NCI-H345 treated with DMSO at 0.1 percent for 48 hours (cell line): ENCODE results near the gene EIF4A3.

Source experiments
- DNase-seq: peaks from one replicate; lab custom pipeline; 2025; ENCODE audit not compliant: unreplicated experiment; lab: John Stamatoyannopoulos, UW

Gene EIF4A3

DNA sequence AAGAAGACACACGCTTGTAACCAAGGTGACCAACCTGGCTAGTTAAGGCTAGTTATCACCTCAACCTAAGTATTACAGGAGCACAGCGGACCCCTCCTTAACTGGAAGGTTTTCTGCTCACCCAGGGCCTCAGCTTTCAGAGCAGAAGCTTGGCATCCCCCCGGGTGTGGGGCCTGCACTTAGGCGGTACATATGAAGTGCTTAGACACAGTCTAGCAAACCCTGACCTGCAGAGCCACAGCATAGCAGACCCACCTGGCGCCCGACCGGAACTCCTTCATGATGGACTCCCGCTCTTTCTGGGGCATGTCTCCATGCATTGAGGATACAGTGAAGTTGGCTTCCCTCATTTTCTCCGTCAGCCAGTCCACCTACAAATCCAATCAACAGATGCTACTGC lies 9.8 kb downstream of the EIF4A3 start:
- no peak for DNase-seq

GRCh38 chr17:80133626-80133970 lies 13.3 kb downstream of the EIF4A3 start:
- DNase-seq = no peak

DNA sequence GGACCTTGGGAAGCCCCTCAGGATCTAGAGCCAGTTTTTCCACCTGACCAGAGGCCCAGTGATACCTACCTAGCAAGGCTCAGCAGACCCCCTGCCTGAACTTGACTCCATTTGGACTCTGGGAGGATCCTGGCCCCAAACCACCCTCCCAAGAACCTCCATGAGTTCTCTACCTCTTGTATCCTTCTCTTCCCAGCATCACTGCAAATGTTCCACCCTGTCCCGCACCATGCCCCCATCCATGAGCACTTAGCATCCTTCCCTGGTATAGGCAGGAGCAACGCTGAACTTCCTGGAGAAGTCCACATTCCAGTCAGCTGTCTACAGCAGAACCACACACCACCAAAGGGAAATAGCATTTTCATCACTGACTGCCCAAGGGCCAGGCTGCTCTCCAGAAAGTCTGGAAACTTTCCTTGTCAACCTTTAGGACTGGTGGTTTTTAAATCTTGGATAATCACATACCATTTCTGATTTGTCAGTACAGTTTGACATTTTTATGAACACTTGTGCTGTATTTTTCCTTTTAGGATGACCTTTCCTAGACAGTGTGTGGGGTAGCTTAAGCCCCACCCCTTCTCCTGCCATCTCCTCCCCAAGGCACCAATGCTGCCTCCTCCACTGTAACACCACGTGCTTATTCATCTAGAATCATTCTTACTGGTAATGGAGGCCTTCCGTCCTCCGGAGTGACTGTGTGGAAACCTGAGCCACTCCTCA lies 13.9 kb downstream of the EIF4A3 start:
- no peak for DNase-seq

DNA sequence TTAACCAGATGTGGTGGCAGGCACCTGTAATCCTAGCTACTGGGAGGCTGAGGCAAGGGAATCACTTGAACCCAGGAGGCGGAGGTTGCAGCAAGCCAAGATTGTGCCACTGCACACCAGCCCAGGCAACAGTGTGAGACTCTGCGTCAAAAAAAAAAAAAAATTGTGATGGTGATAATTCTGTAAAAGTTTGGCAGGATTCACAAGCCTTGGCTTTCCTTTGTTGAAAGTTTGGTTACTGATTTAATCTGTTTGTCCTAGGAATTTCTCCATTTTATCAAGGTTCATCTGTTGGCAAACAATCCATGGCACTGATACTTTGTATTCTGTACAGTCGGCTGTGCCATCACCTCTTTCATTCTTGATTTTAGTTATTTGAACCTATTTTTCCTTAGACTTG lies 15.9 kb downstream of the EIF4A3 start:
- no peak for DNase-seq

DNA sequence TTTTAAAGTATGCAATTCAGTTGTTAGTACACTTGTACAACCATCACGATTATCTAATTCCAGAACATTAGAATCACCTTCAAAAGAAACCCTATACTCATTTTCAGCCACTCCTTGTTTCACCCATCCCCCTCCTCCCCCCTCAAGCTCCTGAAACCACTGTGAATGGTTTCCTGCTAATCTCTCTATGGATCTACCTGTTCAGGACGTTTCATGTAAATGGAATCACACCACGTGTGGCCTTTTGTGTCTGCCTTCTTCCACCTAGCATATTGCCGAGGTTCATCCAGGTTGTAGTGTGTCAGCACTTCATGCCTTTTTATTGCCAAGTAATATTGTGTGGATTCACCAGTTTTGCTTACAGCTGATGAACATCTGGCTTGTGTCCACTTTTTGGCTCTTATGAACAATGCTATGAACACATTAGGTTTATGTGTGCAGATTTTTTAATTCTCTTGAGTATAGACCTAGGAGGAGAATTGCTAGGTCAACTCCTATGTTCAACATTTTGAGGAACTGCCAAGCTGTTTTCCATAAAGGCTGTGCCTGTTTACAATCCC lies 17.8 kb downstream of the EIF4A3 start:
- no peak for DNase-seq

GRCh38 chr17:80126449-80126715 lies 20.5 kb downstream of the EIF4A3 start:
- DNase-seq = no peak

DNA sequence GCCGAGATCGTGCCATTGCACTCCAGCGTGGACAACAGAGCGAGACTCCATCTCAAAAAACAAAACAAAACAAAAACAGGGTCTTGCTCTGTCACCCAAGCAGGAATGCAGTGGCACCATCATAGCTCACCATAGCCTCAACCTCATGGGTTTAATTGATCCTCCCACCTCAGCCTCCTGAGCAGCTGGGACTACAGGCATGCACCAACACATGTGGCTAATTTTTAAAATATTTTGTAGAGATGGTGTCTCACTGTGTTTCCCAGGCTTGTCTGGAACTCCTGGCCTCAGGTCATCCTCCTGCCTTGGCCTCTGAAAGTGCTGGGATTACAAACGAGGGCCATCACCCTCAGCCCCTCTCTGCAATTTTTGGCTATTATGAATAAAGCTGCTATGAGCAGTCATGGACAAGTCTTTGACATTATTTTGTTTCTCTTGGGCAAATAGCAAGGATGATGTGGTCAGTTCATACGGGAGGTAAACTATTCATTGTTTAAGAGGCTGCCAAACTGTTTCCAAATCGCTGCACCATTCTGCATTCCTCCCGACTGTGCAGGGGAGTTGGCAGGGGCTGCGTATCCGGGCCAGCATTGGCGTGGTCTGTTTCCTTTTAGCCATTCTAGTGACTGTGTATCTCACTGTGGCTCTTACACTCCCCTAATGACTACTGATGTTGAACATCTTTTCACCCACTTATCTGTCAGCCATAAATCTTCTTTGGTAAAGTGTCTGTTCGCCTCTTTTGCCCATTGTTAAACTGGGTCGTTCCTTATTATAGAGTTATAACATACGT lies 21.1 kb downstream of the EIF4A3 start:
- DNase-seq = no peak

DNA sequence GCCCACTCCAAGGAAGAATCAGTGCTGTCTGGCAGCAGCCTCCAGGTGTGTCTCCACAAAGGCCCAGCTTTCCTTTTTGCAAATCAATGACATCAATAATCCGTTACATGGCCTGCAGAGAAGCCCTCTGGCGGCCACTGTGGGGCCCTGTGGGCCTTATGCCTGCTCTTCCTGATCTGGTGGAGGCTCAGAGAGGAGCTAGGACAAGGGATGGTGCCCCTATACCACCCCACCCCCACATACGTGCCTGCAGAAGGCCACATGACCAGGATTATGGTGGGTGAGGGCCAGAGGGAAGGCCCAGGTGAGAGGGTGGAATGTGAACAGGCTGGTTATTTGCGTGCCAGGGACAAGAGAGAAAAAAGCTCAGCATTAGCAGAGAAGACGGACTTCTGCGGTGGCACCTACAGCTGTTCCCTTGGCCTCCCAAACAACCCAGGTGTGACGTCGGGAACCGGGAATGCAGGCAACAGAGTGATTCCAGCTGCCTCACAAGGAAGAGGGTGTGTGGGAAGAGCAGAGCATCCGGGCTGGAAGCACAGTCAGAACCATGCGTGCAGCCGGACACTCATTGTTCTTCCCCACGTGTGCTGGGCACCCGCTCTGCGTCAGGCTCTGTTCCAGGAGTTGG lies 22.5 kb downstream of the EIF4A3 start:
- no peak for DNase-seq

DNA sequence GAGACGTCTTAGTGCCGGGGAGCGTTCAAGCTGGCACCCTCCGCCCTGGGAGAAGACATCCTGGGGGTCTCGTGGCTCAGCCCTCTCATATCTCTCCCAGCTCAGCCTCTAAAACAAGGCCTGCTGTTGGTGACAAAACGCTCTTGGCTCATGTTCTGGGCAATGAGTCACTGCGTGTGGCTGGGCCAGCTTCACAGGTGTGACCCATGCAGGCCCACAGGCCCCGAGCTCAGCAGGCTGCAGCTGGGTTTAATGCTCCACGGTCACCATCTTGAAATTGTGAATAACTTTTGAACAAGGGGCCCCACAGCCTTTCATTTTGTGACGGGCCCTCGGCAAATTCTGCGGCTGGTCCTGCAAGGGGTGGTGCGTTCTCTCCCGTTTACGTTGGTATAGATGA lies 23.1 kb downstream of the EIF4A3 start:
- DNase-seq = no peak

- no peak for DNase-seq
Measured at GRCh38 chr17:80122926-80123505, 23.9 kb downstream of the EIF4A3 start.

GRCh38 chr17:80122026-80122575 lies 24.8 kb downstream of the EIF4A3 start:
- DNase-seq = no peak

DNA sequence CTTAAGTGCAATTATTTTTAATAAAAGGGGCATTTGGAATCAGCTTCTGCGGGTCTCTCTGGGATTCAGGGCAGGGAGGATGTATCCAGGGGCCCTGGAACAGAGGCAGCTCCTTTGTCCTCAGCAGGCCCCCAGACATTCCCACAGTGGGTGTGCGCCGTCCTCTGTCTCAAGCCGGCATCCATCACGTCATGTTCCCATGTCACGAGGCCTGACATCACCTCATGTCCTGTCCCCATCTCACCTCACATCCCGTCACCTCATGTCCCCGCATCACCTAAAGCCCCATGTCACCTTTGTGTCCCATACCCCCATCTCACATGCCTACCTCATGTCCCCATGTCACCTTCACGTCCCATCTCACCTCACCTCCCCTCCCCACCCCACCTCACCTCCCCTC lies 27.1 kb downstream of the EIF4A3 start:
- no peak for DNase-seq

GRCh38 chr17:80119271-80119791 lies 27.6 kb downstream of the EIF4A3 start:
- no peak for DNase-seq

- DNase-seq = no peak
Measured at GRCh38 chr17:80118601-80119270, 28.2 kb downstream of the EIF4A3 start.

- no peak for DNase-seq
Measured at GRCh38 chr17:80117491-80118401, 29.2 kb downstream of the EIF4A3 start.

- no peak for DNase-seq
Measured at GRCh38 chr17:80116921-80117380, 30.0 kb downstream of the EIF4A3 start.

DNA sequence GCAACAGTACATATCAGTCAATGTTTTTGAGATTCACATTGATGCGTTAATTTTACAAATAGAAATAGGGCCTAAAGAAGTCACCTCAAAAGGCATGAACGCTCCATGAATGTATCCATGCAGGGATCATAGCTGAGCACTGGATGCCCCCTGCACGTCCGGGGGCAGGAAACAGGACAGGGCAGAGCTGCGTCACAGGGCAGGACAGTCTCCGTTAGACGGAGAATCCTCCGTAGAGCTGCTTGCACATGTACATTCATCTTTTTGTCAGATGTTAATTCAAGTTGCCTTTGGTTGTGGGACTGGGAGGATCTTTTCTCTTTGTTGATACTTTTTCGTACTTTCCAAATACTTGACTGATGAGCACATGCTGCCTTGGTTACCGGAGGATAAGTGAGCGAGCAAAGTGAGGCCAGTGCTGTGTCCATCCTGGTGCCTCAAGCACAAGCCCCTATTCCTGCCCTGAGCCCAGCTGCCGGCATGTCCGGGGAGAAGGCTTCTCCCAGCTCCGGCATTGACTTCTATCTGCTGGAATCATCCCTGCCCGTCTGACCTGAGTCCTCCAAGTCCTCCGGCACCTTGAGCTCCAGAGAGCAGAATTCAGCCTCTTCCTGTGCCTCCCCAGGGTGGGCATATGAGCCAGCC lies 30.5 kb downstream of the EIF4A3 start:
- DNase-seq = no peak

GRCh38 chr17:80115159-80115558 lies 31.8 kb downstream of the EIF4A3 start:
- DNase-seq = no peak

- no peak for DNase-seq
Measured at GRCh38 chr17:80114758-80115157, 32.2 kb downstream of the EIF4A3 start.
